Measurements from ENCODE around the gene HVCN1.

- TF ChIP-seq CTCF (IDR thresholded peaks at IDR 0.05) (no peak), POLR2A (IDR thresholded peaks at IDR 0.05) (no peak)
Measured at GRCh38 chr12:110658878-110659277, 30.0 kb downstream of the HVCN1 start.

Measured in thyroid gland (tissue), 4 donors.